HG03439 (cell line): ENCODE data around the gene COMMD4.
"Not testable (repeated sequence)": the region's sequence is repeated elsewhere in the genome, so short reads cannot be mapped to it uniquely, and the experiment has no call there.

Experiments
- ATAC-seq: cut with Tn5 transposase; IDR thresholded peaks from one replicate; pipeline ENCODE4 v1.9.1; 2021; ENCODE audit warnings: mild to moderate bottlenecking, moderate library complexity; ENCODE audit not compliant: unreplicated experiment

Gene COMMD4

GRCh38 chr15:75369897-75370581 is 34.2 kb downstream of the COMMD4 start:
- no peak for ATAC-seq

GRCh38 chr15:75371486-75371885 is 35.6 kb downstream of the COMMD4 start:
- no peak for ATAC-seq

GRCh38 chr15:75371901-75372688 is 36.2 kb downstream of the COMMD4 start:
- ATAC-seq, result no peak

GRCh38 chr15:75380773-75381172 is 44.9 kb downstream of the COMMD4 start:
- ATAC-seq, result no peak

GRCh38 chr15:75383986-75384385 is 48.1 kb downstream of the COMMD4 start:
- not testable (repeated sequence) for ATAC-seq
